ENCODE results near the gene MOB3B.
"Not testable (repeated sequence)": the region's sequence is repeated elsewhere in the genome, so short reads cannot be mapped to it uniquely, and the experiment has no call there.

- TF ChIP-seq ZNF629 (tag by site-specific recombination; IDR thresholded peaks at IDR 0.05); CTCF (tag by site-specific recombination; IDR thresholded peaks at IDR 0.05); SP2 (tag by site-specific recombination; IDR thresholded peaks at IDR 0.05); ZBTB11 (tag by site-specific recombination; conservative IDR thresholded peaks at IDR 0.05; ENCODE audit: low read depth); ZNF398 (tag by site-specific recombination; IDR thresholded peaks at IDR 0.05); KLF10 (tag by site-specific recombination; IDR thresholded peaks at IDR 0.05); PRDM6 (tag by site-specific recombination; IDR thresholded peaks at IDR 0.05); SALL2 (tag by site-specific recombination; IDR thresholded peaks at IDR 0.05; ENCODE audit: borderline replicate concordance); PRDM10 (tag by site-specific recombination; IDR thresholded peaks at IDR 0.05); SETDB1 (IDR thresholded peaks at IDR 0.05; ENCODE audit: insufficient read length, low read length); ZNF121 (tag by site-specific recombination; IDR thresholded peaks at IDR 0.05); ZFP69B (tag by site-specific recombination; IDR thresholded peaks at IDR 0.05); ZNF530 (tag by site-specific recombination; IDR thresholded peaks at IDR 0.05; ENCODE audit: low read depth); ZNF658 (tag by site-specific recombination; IDR thresholded peaks at IDR 0.05): not testable (repeated sequence)
Measured at GRCh38 chr9:27419558-27419957, 110.1 kb downstream of the MOB3B start.

Measured in HEK293 (cell line).